ENCODE measurements around the gene HMGCS2.

The HMGCS2 gene

DNA sequence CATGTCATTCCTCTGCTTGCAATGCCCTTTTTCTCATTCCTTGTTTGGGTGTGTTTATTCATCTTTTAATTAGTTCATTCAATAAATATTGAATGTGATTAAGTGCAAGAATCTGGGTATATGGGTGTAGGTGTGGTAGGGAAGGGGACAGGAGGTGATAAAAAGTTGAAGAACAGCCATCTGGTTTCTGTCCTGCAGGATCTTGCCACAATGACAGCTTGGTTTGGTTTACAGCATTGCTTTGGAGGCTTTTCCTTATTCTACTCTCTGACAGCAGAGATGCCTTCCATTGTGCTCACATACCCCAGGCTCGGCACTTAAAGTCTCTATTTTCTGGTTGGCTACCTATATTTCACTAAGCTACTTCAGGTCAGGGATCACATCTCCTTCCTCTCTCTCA lies 45.6 kb upstream of the HMGCS2 start:
- no peak for DNase-seq (ENCODE audit: low read depth)
- H3K4me3 ChIP-seq (ENCODE audit: low read depth, low read length), result no peak overlapping the region
- TF ChIP-seq, protein P1, sequence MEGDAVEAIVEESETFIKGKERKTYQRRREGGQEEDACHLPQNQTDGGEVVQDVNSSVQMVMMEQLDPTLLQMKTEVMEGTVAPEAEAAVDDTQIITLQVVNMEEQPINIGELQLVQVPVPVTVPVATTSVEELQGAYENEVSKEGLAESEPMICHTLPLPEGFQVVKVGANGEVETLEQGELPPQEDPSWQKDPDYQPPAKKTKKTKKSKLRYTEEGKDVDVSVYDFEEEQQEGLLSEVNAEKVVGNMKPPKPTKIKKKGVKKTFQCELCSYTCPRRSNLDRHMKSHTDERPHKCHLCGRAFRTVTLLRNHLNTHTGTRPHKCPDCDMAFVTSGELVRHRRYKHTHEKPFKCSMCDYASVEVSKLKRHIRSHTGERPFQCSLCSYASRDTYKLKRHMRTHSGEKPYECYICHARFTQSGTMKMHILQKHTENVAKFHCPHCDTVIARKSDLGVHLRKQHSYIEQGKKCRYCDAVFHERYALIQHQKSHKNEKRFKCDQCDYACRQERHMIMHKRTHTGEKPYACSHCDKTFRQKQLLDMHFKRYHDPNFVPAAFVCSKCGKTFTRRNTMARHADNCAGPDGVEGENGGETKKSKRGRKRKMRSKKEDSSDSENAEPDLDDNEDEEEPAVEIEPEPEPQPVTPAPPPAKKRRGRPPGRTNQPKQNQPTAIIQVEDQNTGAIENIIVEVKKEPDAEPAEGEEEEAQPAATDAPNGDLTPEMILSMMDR (IDR thresholded peaks at IDR 0.05; ENCODE audit: low read depth, low read length), result no peak
- TF ChIP-seq MYC (IDR thresholded peaks at IDR 0.05; ENCODE audit: low read depth, low read length), result no peak
- TF ChIP-seq, protein P2, sequence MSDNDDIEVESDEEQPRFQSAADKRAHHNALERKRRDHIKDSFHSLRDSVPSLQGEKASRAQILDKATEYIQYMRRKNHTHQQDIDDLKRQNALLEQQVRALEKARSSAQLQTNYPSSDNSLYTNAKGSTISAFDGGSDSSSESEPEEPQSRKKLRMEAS (IDR thresholded peaks at IDR 0.05; ENCODE audit: low read depth, low read length), result no peak
- TF ChIP-seq POLR2A (IDR thresholded peaks at IDR 0.05; ENCODE audit: extremely low read depth, insufficient read length), result no peak

DNA sequence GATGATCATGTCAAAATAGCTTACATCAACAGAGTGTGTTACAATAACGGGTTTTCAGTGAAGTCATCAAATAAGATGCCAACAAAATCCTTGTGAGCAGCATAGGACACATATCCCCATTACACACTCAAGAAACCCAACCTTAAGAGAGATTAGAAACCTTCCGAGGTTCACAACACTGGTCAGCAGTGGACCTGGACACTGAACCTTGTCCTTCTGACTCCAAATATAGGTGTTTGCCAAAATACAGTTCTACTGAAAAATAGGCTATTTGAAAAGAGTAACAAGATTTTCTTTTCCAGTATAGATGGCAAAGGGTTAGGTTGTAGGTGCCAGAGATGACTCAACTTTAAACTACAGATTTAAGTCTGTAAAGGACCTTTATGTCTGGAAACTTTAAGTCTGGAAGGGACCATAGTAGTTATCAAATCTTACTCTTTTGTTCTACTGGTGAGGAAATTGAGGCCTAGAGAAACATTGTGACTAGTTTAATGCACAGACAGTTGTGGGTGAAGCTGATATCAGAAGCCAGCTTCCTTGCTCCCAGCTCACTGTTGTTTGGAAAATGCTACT lies 43.4 kb upstream of the HMGCS2 start:
- no peak for TF ChIP-seq MYC (IDR thresholded peaks at IDR 0.05; ENCODE audit: low read depth, low read length)
- TF ChIP-seq, protein P2 (IDR thresholded peaks at IDR 0.05; ENCODE audit: low read depth, low read length), result no peak
- TF ChIP-seq POLR2A (IDR thresholded peaks at IDR 0.05; ENCODE audit: extremely low read depth, insufficient read length), result no peak
- TF ChIP-seq, protein P1 (IDR thresholded peaks at IDR 0.05; ENCODE audit: low read depth, low read length), result no peak
- H3K4me3 ChIP-seq (ENCODE audit: low read depth, low read length), result no peak overlapping the region
- no peak for DNase-seq (ENCODE audit: low read depth)

DNA sequence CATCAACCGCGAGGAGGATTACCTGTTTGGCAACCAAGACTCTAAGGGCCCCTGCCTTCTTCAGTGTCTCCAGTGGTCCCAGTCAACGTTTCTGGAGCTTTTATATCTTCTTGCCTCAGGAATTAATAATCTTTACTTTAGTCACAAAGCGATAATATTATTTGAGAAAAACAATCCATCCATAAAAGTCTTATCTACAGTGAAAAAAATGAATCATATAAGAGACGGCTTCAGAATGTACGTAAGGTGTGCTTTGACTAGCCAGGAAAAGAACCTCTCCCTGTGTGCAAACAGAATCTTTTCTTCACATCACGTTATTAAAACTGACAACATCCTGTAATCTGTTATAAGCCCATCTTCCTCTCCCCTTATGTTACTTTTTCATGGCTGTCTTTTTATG lies 42.7 kb upstream of the HMGCS2 start, which contains the start of gene REG4:
Gene REG4, minus strand, starts transcription at position 74 of the 400 bp plus-strand sequence. CDS start 2,691 bp downstream, outside the sequence.
- TF ChIP-seq POLR2A (IDR thresholded peaks at IDR 0.05; ENCODE audit: extremely low read depth, insufficient read length), result no peak
- TF ChIP-seq, protein P1 (IDR thresholded peaks at IDR 0.05; ENCODE audit: low read depth, low read length), result no peak
- TF ChIP-seq, protein P2 (IDR thresholded peaks at IDR 0.05; ENCODE audit: low read depth, low read length), result no peak
- TF ChIP-seq MYC (IDR thresholded peaks at IDR 0.05; ENCODE audit: low read depth, low read length), result no peak
- no peak within 1 kb of the TSS for H3K4me3 ChIP-seq (ENCODE audit: low read depth, low read length)
- DNase-seq (ENCODE audit: low read depth), result no peak

DNA sequence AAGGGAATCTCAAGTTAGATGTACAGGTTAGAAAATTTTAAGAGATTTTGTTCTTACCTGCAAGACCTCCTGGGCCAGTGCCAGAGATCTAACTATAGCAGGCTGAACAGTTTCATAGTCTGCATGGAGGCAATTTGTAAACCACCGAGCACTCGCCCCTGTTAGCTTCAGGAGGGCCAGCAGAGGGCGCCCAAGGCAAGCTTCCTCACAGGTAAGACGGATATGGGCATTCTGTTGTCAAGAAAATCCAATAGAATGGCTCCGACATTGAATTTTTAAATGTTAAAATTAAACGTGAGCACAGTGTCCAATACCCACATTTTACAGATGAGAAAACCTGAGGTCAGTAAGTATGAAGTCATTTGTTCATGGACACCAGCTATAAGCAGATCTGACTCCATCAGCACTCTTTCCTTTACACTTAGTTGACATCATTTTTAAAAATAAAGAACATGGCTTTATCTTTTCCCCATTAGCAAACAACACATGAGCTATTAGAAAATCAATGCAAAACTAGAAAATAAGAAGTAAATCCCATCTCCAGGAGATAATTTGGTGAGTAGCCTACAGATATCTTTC lies 40.4 kb upstream of the HMGCS2 start:
- H3K4me3 ChIP-seq (ENCODE audit: low read depth, low read length), result no peak overlapping the region
- DNase-seq (ENCODE audit: low read depth), result peak; percentile 75
- TF ChIP-seq, protein P2 (IDR thresholded peaks at IDR 0.05; ENCODE audit: low read depth, low read length), result no peak
- TF ChIP-seq MYC (IDR thresholded peaks at IDR 0.05; ENCODE audit: low read depth, low read length), result no peak
- TF ChIP-seq, protein P1 (IDR thresholded peaks at IDR 0.05; ENCODE audit: low read depth, low read length), result peak; percentile 87
- TF ChIP-seq POLR2A (IDR thresholded peaks at IDR 0.05; ENCODE audit: extremely low read depth, insufficient read length), result no peak

DNA sequence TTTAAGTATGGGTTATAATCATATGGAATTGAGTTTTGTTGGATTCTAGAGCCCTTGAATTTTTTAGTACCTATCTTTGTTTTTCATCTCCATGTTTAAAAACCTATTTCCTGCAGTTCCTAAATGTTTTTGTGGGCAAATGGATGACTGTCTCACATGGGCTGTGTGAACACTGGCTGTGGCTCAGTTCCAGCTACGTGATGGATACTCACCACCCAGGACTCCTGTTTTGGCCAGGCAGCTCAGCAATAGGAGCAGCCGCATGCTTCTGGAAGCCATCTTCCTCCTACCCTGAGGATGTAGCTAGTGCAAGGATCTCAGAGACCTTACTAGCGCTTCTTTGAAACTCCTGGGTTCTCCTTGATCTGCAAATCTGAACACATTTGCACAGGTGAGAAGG lies 39.8 kb upstream of the HMGCS2 start:
- DNase-seq (ENCODE audit: low read depth), result no peak
- no peak for TF ChIP-seq MYC (IDR thresholded peaks at IDR 0.05; ENCODE audit: low read depth, low read length)
- TF ChIP-seq, protein P1 (IDR thresholded peaks at IDR 0.05; ENCODE audit: low read depth, low read length), result no peak
- no peak for TF ChIP-seq POLR2A (IDR thresholded peaks at IDR 0.05; ENCODE audit: extremely low read depth, insufficient read length)
- TF ChIP-seq, protein P2 (IDR thresholded peaks at IDR 0.05; ENCODE audit: low read depth, low read length), result no peak
- H3K4me3 ChIP-seq (ENCODE audit: low read depth, low read length), result no peak overlapping the region

Measured in NB4 (cell line).